Keratinocyte (primary cell): ENCODE data around the gene PTPRN2. TPM values are rescaled to one million over a fixed set of nuclear protein-coding genes. Genes with fewer than 3 reads are reported as not detected.
"Not testable (repeated sequence)": the region's sequence is repeated elsewhere in the genome, so short reads cannot be mapped to it uniquely, and the experiment has no call there.

Experiments
- DNase-seq: peaks from one replicate; pipeline ENCODE4 v3.0.0-alpha.2; 2011; ENCODE audit warnings: low read depth, missing footprints, low spot score
- FAIRE-seq: peaks from 2 replicates; lab custom pipeline; 2011; peaks lifted over from hg19 to GRCh38; lab: Jason Lieb, UNC
- H2AFZ ChIP-seq: 2 replicates; pipeline ENCODE4 v1.6.0; 2012; ENCODE audit warnings: low read length, control low read depth, inconsistent platforms; ENCODE audit not compliant: control insufficient read depth
- H3K27ac ChIP-seq: 2 replicates; pipeline ENCODE4 v1.5.1; 2011; ENCODE audit warnings: low read length; ENCODE audit not compliant: control insufficient read depth, insufficient read depth
- H3K27me3 ChIP-seq: 3 replicates; pipeline ENCODE4 v1.6.0; 2011; ENCODE audit warnings: low read length; ENCODE audit not compliant: control insufficient read depth, insufficient read depth; ENCODE audit errors: extremely low read depth
- H3K36me3 ChIP-seq, 2 experiments: 2 replicates in 1 of 2; 3 replicates in 1 of 2; pipeline ENCODE4 v1.5.1; 2011; ENCODE audit warnings: low read length in 2 of 2, mild to moderate bottlenecking in 1 of 2; ENCODE audit not compliant: control insufficient read depth in 2 of 2, insufficient read depth in 2 of 2; ENCODE audit errors: extremely low read depth in 1 of 2
- H3K4me1 ChIP-seq: 3 replicates; pipeline ENCODE4 v1.5.1; 2011; ENCODE audit warnings: low read length; ENCODE audit not compliant: control insufficient read depth, insufficient read depth; ENCODE audit errors: extremely low read depth
- H3K4me2 ChIP-seq: 3 replicates; pipeline ENCODE4 v1.6.0; 2011; ENCODE audit warnings: low read depth, low read length; ENCODE audit not compliant: control insufficient read depth, insufficient read depth; ENCODE audit errors: extremely low read depth
- H3K4me3 ChIP-seq, 3 experiments: fragments of 200-600 bp in 1 of 3; sonication (generic) in 1 of 3; 2 replicates in 2 of 3; 3 replicates in 1 of 3; pipeline ENCODE4 v1.5.1; 2011 to 2016; ENCODE audit warnings: low read length in 3 of 3, mild to moderate bottlenecking in 3 of 3, control low read depth in 2 of 3, inconsistent platforms in 1 of 3, low read depth in 1 of 3, mixed read lengths in 1 of 3, mixed run types in 1 of 3, moderate library complexity in 1 of 3; ENCODE audit not compliant: control insufficient read depth in 2 of 3, insufficient read depth in 2 of 3; ENCODE audit errors: extremely low read depth in 1 of 3
- H3K79me2 ChIP-seq: 2 replicates; pipeline ENCODE4 v1.6.0; 2012; ENCODE audit warnings: low read length; ENCODE audit not compliant: control insufficient read depth, insufficient read depth
- H3K9ac ChIP-seq: 3 replicates; pipeline ENCODE4 v1.6.0; 2011; ENCODE audit warnings: low read length; ENCODE audit not compliant: control insufficient read depth, insufficient read depth; ENCODE audit errors: extremely low read depth
- H3K9me1 ChIP-seq: 3 replicates; pipeline ENCODE4 v1.6.0; 2011; ENCODE audit warnings: low read length; ENCODE audit not compliant: control insufficient read depth, insufficient read depth; ENCODE audit errors: extremely low read depth
- H3K9me3 ChIP-seq: 2 replicates; pipeline ENCODE4 v1.5.1; 2012; ENCODE audit warnings: low read depth, low read length; ENCODE audit not compliant: control insufficient read depth
- H4K20me1 ChIP-seq: 3 replicates; pipeline ENCODE4 v1.6.0; 2011; ENCODE audit warnings: low read length; ENCODE audit not compliant: control insufficient read depth, insufficient read depth; ENCODE audit errors: extremely low read depth
- EZH2 ChIP-seq: IDR thresholded peaks from one replicate; pipeline ENCODE4 v1.6.1; 2012; ENCODE audit warnings: inconsistent platforms, mild to moderate bottlenecking, low read length, moderate library complexity
- dilution Hi-C: fragments of 300-500 bp; cut with MboI; formaldehyde crosslinking; loops from one replicate; pipeline ENCODE4 v1.7.0; 2020; ENCODE audit warnings: low sequenced_read_pairs; ENCODE audit not compliant: extremely low pct_ligation_motif_present
- polyA plus RNA-seq, 5 experiments: library from polyadenylated mRNA; depleted of rRNA in 3 of 5; stranded (reverse) in 3 of 5; stranded (forward) in 1 of 5; unstranded in 1 of 5; fragments of >200 nt; gene quantifications; 1 replicate in 1 of 5; 2 replicates in 3 of 5; 3 replicates in 1 of 5; pipeline versions ENCODE4 v1.2.1 to v1.2.3, GENCODE V29; 2011 to 2012; ENCODE audit warnings: missing spikeins in 2 of 5, low read depth in 1 of 5, low replicate concordance in 1 of 5
- TF ChIP-seq, protein P1 (sequence below), 3 experiments: IDR thresholded peaks in 1 of 3; conservative IDR thresholded peaks in 1 of 3; optimal IDR thresholded peaks in 1 of 3; 2 replicates in 2 of 3; 3 replicates in 1 of 3; pipeline versions ENCODE3 to v1.5.1; 2011; ENCODE audit warnings: low read length in 3 of 3, mild to moderate bottlenecking in 3 of 3, moderate library complexity in 2 of 3, control low read depth in 1 of 3, inconsistent platforms in 1 of 3; ENCODE audit not compliant: insufficient read depth in 2 of 3; ENCODE audit errors: extremely low read depth in 1 of 3

The PTPRN2 gene
- polyA plus RNA-seq, 1 donor (not counting 4 experiments of a cell fraction or from before 2014, with no cell fraction given) = not detected

- dilution Hi-C loops = no loop called here
- Histone ChIP-seq H3K4me2 (no peak overlapping the region), H3K27ac (no peak overlapping the region), H3K4me3 (no peak overlapping the region), H2AFZ (no peak overlapping the region), H3K9me3 (peaks cover 27% of the 10 kb centered on the region), H3K36me3 (no peaks in the 10 kb centered on the region), H4K20me1 (no peaks in the 10 kb centered on the region), H3K9ac (no peak overlapping the region), H3K9me1 (no peaks in the 10 kb centered on the region), H3K27me3 (no peaks in the 10 kb centered on the region), H3K79me2 (no peaks in the 10 kb centered on the region), H3K4me1 (no peaks in the 10 kb centered on the region)
- TF ChIP-seq, protein P1, sequence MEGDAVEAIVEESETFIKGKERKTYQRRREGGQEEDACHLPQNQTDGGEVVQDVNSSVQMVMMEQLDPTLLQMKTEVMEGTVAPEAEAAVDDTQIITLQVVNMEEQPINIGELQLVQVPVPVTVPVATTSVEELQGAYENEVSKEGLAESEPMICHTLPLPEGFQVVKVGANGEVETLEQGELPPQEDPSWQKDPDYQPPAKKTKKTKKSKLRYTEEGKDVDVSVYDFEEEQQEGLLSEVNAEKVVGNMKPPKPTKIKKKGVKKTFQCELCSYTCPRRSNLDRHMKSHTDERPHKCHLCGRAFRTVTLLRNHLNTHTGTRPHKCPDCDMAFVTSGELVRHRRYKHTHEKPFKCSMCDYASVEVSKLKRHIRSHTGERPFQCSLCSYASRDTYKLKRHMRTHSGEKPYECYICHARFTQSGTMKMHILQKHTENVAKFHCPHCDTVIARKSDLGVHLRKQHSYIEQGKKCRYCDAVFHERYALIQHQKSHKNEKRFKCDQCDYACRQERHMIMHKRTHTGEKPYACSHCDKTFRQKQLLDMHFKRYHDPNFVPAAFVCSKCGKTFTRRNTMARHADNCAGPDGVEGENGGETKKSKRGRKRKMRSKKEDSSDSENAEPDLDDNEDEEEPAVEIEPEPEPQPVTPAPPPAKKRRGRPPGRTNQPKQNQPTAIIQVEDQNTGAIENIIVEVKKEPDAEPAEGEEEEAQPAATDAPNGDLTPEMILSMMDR (optimal IDR thresholded peaks at IDR 0.05 in 1 of 3, IDR thresholded peaks at IDR 0.05 in 1 of 3, conservative IDR thresholded peaks at IDR 0.05 in 1 of 3; ENCODE audit: extremely low read depth in 1 of 3, insufficient read depth in 2 of 3, low read length in 3 of 3) = no peak
- no peak for TF ChIP-seq EZH2
- FAIRE-seq = no peak
- DNase-seq = no peak
Measured at GRCh38 chr7:158255558-158255957, 332.1 kb downstream of the PTPRN2 start.

DNA sequence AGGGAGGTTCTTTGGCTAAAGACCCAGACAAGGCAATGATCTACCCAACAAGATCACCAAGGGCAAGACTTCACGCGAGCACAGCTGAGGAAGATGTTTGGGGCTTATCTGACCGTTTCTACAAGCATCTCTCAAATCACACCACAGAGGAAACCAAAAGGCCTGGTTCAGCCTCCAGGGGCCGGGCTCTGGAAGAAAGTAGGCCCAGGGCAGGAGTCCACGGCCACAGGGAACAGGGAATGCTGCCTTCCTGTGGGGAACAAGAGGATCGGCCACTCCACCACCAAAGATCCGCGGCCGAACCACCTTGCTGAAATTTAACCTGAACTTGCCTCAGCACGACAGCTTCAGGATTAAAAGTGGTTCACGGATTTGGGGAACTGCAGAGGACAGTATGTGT, 332.5 kb downstream of the PTPRN2 start:
- Histone ChIP-seq H3K4me1 (no peaks in the 10 kb centered on the region), H3K27me3 (no peaks in the 10 kb centered on the region), H3K79me2 (no peaks in the 10 kb centered on the region), H3K9ac (no peak overlapping the region), H2AFZ (no peak overlapping the region), H3K4me2 (no peak overlapping the region), H3K36me3 (no peaks in the 10 kb centered on the region), H3K27ac (no peak overlapping the region), H3K9me3 (peaks cover 27% of the 10 kb centered on the region), H3K4me3 (no peak overlapping the region), H4K20me1 (no peaks in the 10 kb centered on the region), H3K9me1 (no peaks in the 10 kb centered on the region)
- no peak for DNase-seq
- FAIRE-seq = no peak
- TF ChIP-seq, protein P1 (optimal IDR thresholded peaks at IDR 0.05 in 1 of 3, IDR thresholded peaks at IDR 0.05 in 1 of 3, conservative IDR thresholded peaks at IDR 0.05 in 1 of 3; ENCODE audit: extremely low read depth in 1 of 3, insufficient read depth in 2 of 3, low read length in 3 of 3) = no peak
- no peak for TF ChIP-seq EZH2
- dilution Hi-C loops = no loop called here

- H3K36me3 ChIP-seq, DNase-seq, H3K4me1 ChIP-seq, H3K4me3 ChIP-seq, H3K9ac ChIP-seq, dilution Hi-C loops, H3K27ac ChIP-seq, H3K9me1 ChIP-seq, H3K27me3 ChIP-seq, H3K4me2 ChIP-seq, H4K20me1 ChIP-seq, H2AFZ ChIP-seq, FAIRE-seq, H3K79me2 ChIP-seq: not testable (repeated sequence)
- H3K9me3 ChIP-seq = peaks cover 29% of the 10 kb centered on the region
Measured at GRCh38 chr7:158253670-158254045, 334.0 kb downstream of the PTPRN2 start.
